GM18508 (cell line): ENCODE results near the gene ZNRF3.
"Not testable (repeated sequence)": the region's sequence is repeated elsewhere in the genome, so short reads cannot be mapped to it uniquely, and the experiment has no call there.

Experiments
- ATAC-seq: cut with Tn5 transposase; IDR thresholded peaks from one replicate; pipeline ENCODE4 v1.9.1; 2021; ENCODE audit warnings: moderate number of reproducible peaks; ENCODE audit not compliant: insufficient read depth, unreplicated experiment

ZNRF3 gene

GRCh38 chr22:28927630-28928029 lies 44.3 kb downstream of the ZNRF3 start:
- ATAC-seq = no peak

GRCh38 chr22:28929197-28929596 lies 45.8 kb downstream of the ZNRF3 start:
- no peak for ATAC-seq

- ATAC-seq = no peak
Observed at GRCh38 chr22:28930357-28931007, 47.1 kb downstream of the ZNRF3 start.

- ATAC-seq = no peak
Observed at GRCh38 chr22:28931844-28932567, 48.6 kb downstream of the ZNRF3 start.

GRCh38 chr22:28933321-28933720 lies 49.9 kb downstream of the ZNRF3 start:
- no peak for ATAC-seq

GRCh38 chr22:28934026-28934425 lies 50.7 kb downstream of the ZNRF3 start:
- no peak for ATAC-seq

GRCh38 chr22:28935140-28935539 lies 51.8 kb downstream of the ZNRF3 start:
- no peak for ATAC-seq

- no peak for ATAC-seq
Observed at GRCh38 chr22:28935713-28936112, 52.3 kb downstream of the ZNRF3 start.

GRCh38 chr22:28936200-28936599 lies 52.8 kb downstream of the ZNRF3 start:
- ATAC-seq = no peak

GRCh38 chr22:28937206-28938025 lies 54.0 kb downstream of the ZNRF3 start:
- ATAC-seq = no peak

- no peak for ATAC-seq
Observed at GRCh38 chr22:28938286-28938833, 55.0 kb downstream of the ZNRF3 start.

- no peak for ATAC-seq
Observed at GRCh38 chr22:28939394-28939793, 56.0 kb downstream of the ZNRF3 start.

GRCh38 chr22:28939932-28940331 lies 56.6 kb downstream of the ZNRF3 start:
- ATAC-seq = no peak

- ATAC-seq = no peak
Observed at GRCh38 chr22:28940441-28940840, 57.1 kb downstream of the ZNRF3 start.

GRCh38 chr22:28942333-28942732 lies 59.0 kb downstream of the ZNRF3 start:
- no peak for ATAC-seq

- no peak for ATAC-seq
Observed at GRCh38 chr22:28942801-28943500, 59.6 kb downstream of the ZNRF3 start.

GRCh38 chr22:28943501-28943879 lies 60.1 kb downstream of the ZNRF3 start:
- ATAC-seq = no peak

GRCh38 chr22:28947125-28947524 lies 63.8 kb downstream of the ZNRF3 start:
- no peak for ATAC-seq

- no peak for ATAC-seq
Observed at GRCh38 chr22:28948424-28948823, 65.1 kb downstream of the ZNRF3 start.

- not testable (repeated sequence) for ATAC-seq
Observed at GRCh38 chr22:28948860-28949551, 65.6 kb downstream of the ZNRF3 start.
